ENCODE results near the gene EDAR. TPM values are rescaled to one million over a fixed set of nuclear protein-coding genes. Genes with fewer than 3 reads are reported as not detected.

EDAR gene
- total RNA-seq, 1 experiment from 2014 or later, result not detected

- no peaks in the 10 kb centered on the region for H4K20me1 ChIP-seq (ENCODE audit: insufficient read depth, low read depth, low read length)
- H3K9ac ChIP-seq (ENCODE audit: low read length), result no peak overlapping the region
- H2AFZ ChIP-seq (ENCODE audit: low read length), result no peak overlapping the region
- DNase-seq, result no peak
- H3K9me3 ChIP-seq (ENCODE audit: low read length), result no peaks in the 10 kb centered on the region
- no peak overlapping the region for H3K4me2 ChIP-seq (ENCODE audit: low read depth, low read length, poor library complexity, severe bottlenecking)
- no peaks in the 10 kb centered on the region for H3K27me3 ChIP-seq (ENCODE audit: low read length)
- no peaks in the 10 kb centered on the region for H3K79me2 ChIP-seq (ENCODE audit: low read length)
- no peaks in the 10 kb centered on the region for H3K36me3 ChIP-seq (ENCODE audit: insufficient read depth, low read length)
- peaks cover 15% of the 10 kb centered on the region for H3K4me1 ChIP-seq (ENCODE audit: low read length)
- H3K4me3 ChIP-seq (ENCODE audit: low read length), result no peak overlapping the region
- no peaks in the 10 kb centered on the region for H3K9me2 ChIP-seq (replicated peaks; ENCODE audit: insufficient read depth, low read length)
- H3K27ac ChIP-seq (ENCODE audit: low read length), result no peak overlapping the region
Observed at GRCh38 chr2:108910541-108911396, 78.3 kb downstream of the EDAR start.

- Histone ChIP-seq H3K27me3 (ENCODE audit: low read length) (no peaks in the 10 kb centered on the region), H3K79me2 (ENCODE audit: low read length) (no peaks in the 10 kb centered on the region), H3K9me2 (replicated peaks; ENCODE audit: insufficient read depth, low read length) (no peaks in the 10 kb centered on the region), H4K20me1 (ENCODE audit: insufficient read depth, low read depth, low read length) (no peaks in the 10 kb centered on the region), H3K9me3 (ENCODE audit: low read length) (no peaks in the 10 kb centered on the region), H2AFZ (ENCODE audit: low read length) (no peak overlapping the region), H3K4me2 (ENCODE audit: low read depth, low read length, poor library complexity, severe bottlenecking) (no peak overlapping the region), H3K36me3 (ENCODE audit: insufficient read depth, low read length) (no peaks in the 10 kb centered on the region), H3K9ac (ENCODE audit: low read length) (no peak overlapping the region), H3K4me3 (ENCODE audit: low read length) (no peak overlapping the region), H3K4me1 (ENCODE audit: low read length) (peaks cover 15% of the 10 kb centered on the region), H3K27ac (ENCODE audit: low read length) (no peak overlapping the region)
- no peak for DNase-seq
Observed at GRCh38 chr2:108910011-108910431, 79.0 kb downstream of the EDAR start.

- H3K27me3 ChIP-seq (ENCODE audit: low read length), result no peaks in the 10 kb centered on the region
- H3K9me3 ChIP-seq (ENCODE audit: low read length), result no peaks in the 10 kb centered on the region
- H3K4me3 ChIP-seq (ENCODE audit: low read length), result no peak overlapping the region
- no peak overlapping the region for H3K9ac ChIP-seq (ENCODE audit: low read length)
- no peak overlapping the region for H3K4me2 ChIP-seq (ENCODE audit: low read depth, low read length, poor library complexity, severe bottlenecking)
- DNase-seq, result no peak
- no peaks in the 10 kb centered on the region for H3K9me2 ChIP-seq (replicated peaks; ENCODE audit: insufficient read depth, low read length)
- H4K20me1 ChIP-seq (ENCODE audit: insufficient read depth, low read depth, low read length), result no peaks in the 10 kb centered on the region
- H3K79me2 ChIP-seq (ENCODE audit: low read length), result no peaks in the 10 kb centered on the region
- no peak overlapping the region for H2AFZ ChIP-seq (ENCODE audit: low read length)
- H3K4me1 ChIP-seq (ENCODE audit: low read length), result peaks cover 15% of the 10 kb centered on the region
- no peak overlapping the region for H3K27ac ChIP-seq (ENCODE audit: low read length)
- no peaks in the 10 kb centered on the region for H3K36me3 ChIP-seq (ENCODE audit: insufficient read depth, low read length)
Observed at GRCh38 chr2:108909275-108909823, 79.7 kb downstream of the EDAR start.

- Histone ChIP-seq H3K79me2 (ENCODE audit: low read length) (no peaks in the 10 kb centered on the region), H3K27me3 (ENCODE audit: low read length) (no peaks in the 10 kb centered on the region), H3K4me1 (ENCODE audit: low read length) (peaks cover 15% of the 10 kb centered on the region), H3K9me2 (replicated peaks; ENCODE audit: insufficient read depth, low read length) (no peaks in the 10 kb centered on the region), H3K36me3 (ENCODE audit: insufficient read depth, low read length) (no peaks in the 10 kb centered on the region), H3K27ac (ENCODE audit: low read length) (no peak overlapping the region), H3K4me3 (ENCODE audit: low read length) (no peak overlapping the region), H4K20me1 (ENCODE audit: insufficient read depth, low read depth, low read length) (no peaks in the 10 kb centered on the region), H2AFZ (ENCODE audit: low read length) (no peak overlapping the region), H3K9me3 (ENCODE audit: low read length) (no peaks in the 10 kb centered on the region), H3K9ac (ENCODE audit: low read length) (no peak overlapping the region), H3K4me2 (ENCODE audit: low read depth, low read length, poor library complexity, severe bottlenecking) (peak overlapping the region; percentile 45)
- peak; percentile 55 for DNase-seq
Observed at GRCh38 chr2:108908713-108909070, 80.3 kb downstream of the EDAR start.

- Histone ChIP-seq H3K36me3 (ENCODE audit: insufficient read depth, low read length) (no peaks in the 10 kb centered on the region), H3K4me1 (ENCODE audit: low read length) (peaks cover 15% of the 10 kb centered on the region), H3K9me3 (ENCODE audit: low read length) (no peaks in the 10 kb centered on the region), H3K4me3 (ENCODE audit: low read length) (no peak overlapping the region), H3K9me2 (replicated peaks; ENCODE audit: insufficient read depth, low read length) (no peaks in the 10 kb centered on the region), H3K79me2 (ENCODE audit: low read length) (no peaks in the 10 kb centered on the region), H3K9ac (ENCODE audit: low read length) (no peak overlapping the region), H3K4me2 (ENCODE audit: low read depth, low read length, poor library complexity, severe bottlenecking) (peak overlapping the region; percentile 45), H4K20me1 (ENCODE audit: insufficient read depth, low read depth, low read length) (no peaks in the 10 kb centered on the region), H3K27me3 (ENCODE audit: low read length) (no peaks in the 10 kb centered on the region), H2AFZ (ENCODE audit: low read length) (no peak overlapping the region), H3K27ac (ENCODE audit: low read length) (no peak overlapping the region)
- DNase-seq, result no peak
Observed at GRCh38 chr2:108907822-108908712, 81.0 kb downstream of the EDAR start.

GRCh38 chr2:108906403-108907077, 82.5 kb downstream of the EDAR start:
- H3K27me3 ChIP-seq (ENCODE audit: low read length), result no peaks in the 10 kb centered on the region
- H3K4me1 ChIP-seq (ENCODE audit: low read length), result peaks cover 15% of the 10 kb centered on the region
- no peaks in the 10 kb centered on the region for H3K36me3 ChIP-seq (ENCODE audit: insufficient read depth, low read length)

GRCh38 chr2:108905906-108906305, 83.1 kb downstream of the EDAR start:
- no peaks in the 10 kb centered on the region for H3K36me3 ChIP-seq (ENCODE audit: insufficient read depth, low read length)
- H3K27me3 ChIP-seq (ENCODE audit: low read length), result no peaks in the 10 kb centered on the region
- no peak overlapping the region for H3K4me3 ChIP-seq (ENCODE audit: low read length)
- no peaks in the 10 kb centered on the region for H3K9me3 ChIP-seq (ENCODE audit: low read length)
- H3K4me1 ChIP-seq (ENCODE audit: low read length), result peaks cover 15% of the 10 kb centered on the region
- no peak overlapping the region for H2AFZ ChIP-seq (ENCODE audit: low read length)
- H4K20me1 ChIP-seq (ENCODE audit: insufficient read depth, low read depth, low read length), result no peaks in the 10 kb centered on the region
- no peaks in the 10 kb centered on the region for H3K9me2 ChIP-seq (replicated peaks; ENCODE audit: insufficient read depth, low read length)
- H3K9ac ChIP-seq (ENCODE audit: low read length), result no peak overlapping the region
- no peak overlapping the region for H3K4me2 ChIP-seq (ENCODE audit: low read depth, low read length, poor library complexity, severe bottlenecking)
- no peak for DNase-seq
- H3K79me2 ChIP-seq (ENCODE audit: low read length), result no peaks in the 10 kb centered on the region
- no peak overlapping the region for H3K27ac ChIP-seq (ENCODE audit: low read length)

More at GRCh38 chr2:108906403-108907077, 82.5 kb downstream of the EDAR start:
- DNase-seq, result no peak
- Histone ChIP-seq H2AFZ (ENCODE audit: low read length) (no peak overlapping the region), H3K9me2 (replicated peaks; ENCODE audit: insufficient read depth, low read length) (no peaks in the 10 kb centered on the region), H4K20me1 (ENCODE audit: insufficient read depth, low read depth, low read length) (no peaks in the 10 kb centered on the region), H3K27ac (ENCODE audit: low read length) (no peak overlapping the region), H3K4me2 (ENCODE audit: low read depth, low read length, poor library complexity, severe bottlenecking) (no peak overlapping the region), H3K9me3 (ENCODE audit: low read length) (no peaks in the 10 kb centered on the region), H3K4me3 (ENCODE audit: low read length) (no peak overlapping the region), H3K9ac (ENCODE audit: low read length) (no peak overlapping the region), H3K79me2 (ENCODE audit: low read length) (no peaks in the 10 kb centered on the region)

Data from Karpas-422 (cell line).